ENCODE data around the gene VSTM2B.

The VSTM2B gene

GRCh38 chr19:29495901-29496441 is 29.8 kb upstream of the VSTM2B start:
- no peak for DNase-seq (ENCODE audit: low read depth in 1 of 2, low spot score in 1 of 2)

- no peak for DNase-seq (ENCODE audit: low read depth in 1 of 2, low spot score in 1 of 2)
These were observed 28.6 kb upstream of the VSTM2B start for GRCh38 chr19:29497241-29497640.

- DNase-seq (ENCODE audit: low read depth in 1 of 2, low spot score in 1 of 2): no peak
These were observed 27.9 kb upstream of the VSTM2B start for GRCh38 chr19:29497686-29498436.

GRCh38 chr19:29499261-29499920 is 26.4 kb upstream of the VSTM2B start:
- no peak for DNase-seq (ENCODE audit: low read depth in 1 of 2, low spot score in 1 of 2)

- DNase-seq (ENCODE audit: low read depth in 1 of 2, low spot score in 1 of 2): no peak
These were observed 25.7 kb upstream of the VSTM2B start for GRCh38 chr19:29499921-29500590.

GRCh38 chr19:29501816-29502580 is 23.8 kb upstream of the VSTM2B start:
- no peak for DNase-seq (ENCODE audit: low read depth in 1 of 2, low spot score in 1 of 2)

GRCh38 chr19:29502581-29502850 is 23.3 kb upstream of the VSTM2B start:
- DNase-seq (ENCODE audit: low read depth in 1 of 2, low spot score in 1 of 2): no peak

- no peak for DNase-seq (ENCODE audit: low read depth in 1 of 2, low spot score in 1 of 2)
These were observed 22.5 kb upstream of the VSTM2B start for GRCh38 chr19:29503140-29503758.

GRCh38 chr19:29503785-29504184 is 22.0 kb upstream of the VSTM2B start:
- no peak for DNase-seq (ENCODE audit: low read depth in 1 of 2, low spot score in 1 of 2)

GRCh38 chr19:29504454-29504853 is 21.3 kb upstream of the VSTM2B start:
- DNase-seq (ENCODE audit: low read depth in 1 of 2, low spot score in 1 of 2): no peak

GRCh38 chr19:29505097-29505824 is 20.5 kb upstream of the VSTM2B start:
- no peak for DNase-seq (ENCODE audit: low read depth in 1 of 2, low spot score in 1 of 2)

GRCh38 chr19:29506619-29506911 is 19.2 kb upstream of the VSTM2B start:
- no peak for DNase-seq (ENCODE audit: low read depth in 1 of 2, low spot score in 1 of 2)

- no peak for DNase-seq (ENCODE audit: low read depth in 1 of 2, low spot score in 1 of 2)
These were observed 18.5 kb upstream of the VSTM2B start for GRCh38 chr19:29507081-29507860.

GRCh38 chr19:29508181-29508580 is 17.6 kb upstream of the VSTM2B start:
- no peak for DNase-seq (ENCODE audit: low read depth in 1 of 2, low spot score in 1 of 2)

GRCh38 chr19:29509456-29509855 is 16.3 kb upstream of the VSTM2B start:
- no peak for DNase-seq (ENCODE audit: low read depth in 1 of 2, low spot score in 1 of 2)

GRCh38 chr19:29510701-29511265 is 15.0 kb upstream of the VSTM2B start:
- DNase-seq (ENCODE audit: low read depth in 1 of 2, low spot score in 1 of 2): no peak

GRCh38 chr19:29511768-29512167 is 14.0 kb upstream of the VSTM2B start:
- no peak for DNase-seq (ENCODE audit: low read depth in 1 of 2, low spot score in 1 of 2)

- DNase-seq (ENCODE audit: low read depth in 1 of 2, low spot score in 1 of 2): no peak
These were observed 13.0 kb upstream of the VSTM2B start for GRCh38 chr19:29512748-29513147.

GRCh38 chr19:29514525-29515232 is 11.1 kb upstream of the VSTM2B start:
- no peak for DNase-seq (ENCODE audit: low read depth in 1 of 2, low spot score in 1 of 2)
